ENCODE measurements around the gene RECK.
"Not testable (repeated sequence)": the region's sequence is repeated elsewhere in the genome, so short reads cannot be mapped to it uniquely, and the experiment has no call there.

Gene RECK

GRCh38 chr9:36116593-36116992 is 79.9 kb downstream of the RECK start:
- Mint-ChIP-seq H3K4me3 (no peak overlapping the region), H3K4me1 (no peaks in the 10 kb centered on the region), H3K27ac (ENCODE audit: low read depth) (no peak overlapping the region), H3K9me3 (no peaks in the 10 kb centered on the region), H3K36me3 (ENCODE audit: insufficient read depth) (peaks cover 3% of the 10 kb centered on the region), H3K27me3 (no peaks in the 10 kb centered on the region)
- DNase-seq (ENCODE audit: low spot score in 2 of 2) = no peak
- no peak for ATAC-seq (replicated peaks; ENCODE audit: extremely low read depth, poor library complexity, severe bottlenecking)

DNA sequence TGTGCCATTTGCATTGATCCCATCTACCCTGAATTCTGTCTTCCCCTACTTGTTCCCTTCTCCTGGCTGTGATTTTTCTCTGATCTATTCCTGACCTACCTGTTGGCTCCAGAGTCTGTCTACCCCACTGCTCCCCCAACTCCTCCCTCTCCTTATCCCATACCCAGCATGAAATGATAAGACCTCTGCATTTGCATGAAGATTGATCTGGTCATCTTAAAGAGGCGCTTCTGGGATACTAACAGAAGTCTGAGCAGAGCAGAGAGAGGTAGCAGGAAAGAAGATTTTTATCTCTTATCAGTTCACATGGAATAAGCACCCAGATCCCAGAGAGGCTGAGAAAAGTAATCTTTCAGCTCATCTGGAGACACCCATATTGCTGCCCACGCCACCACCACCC is 81.5 kb downstream of the RECK start:
- H3K27ac Mint-ChIP-seq (ENCODE audit: low read depth) = no peak overlapping the region
- no peak overlapping the region for H3K4me3 Mint-ChIP-seq
- DNase-seq (ENCODE audit: low spot score in 2 of 2) = no peak
- no peaks in the 10 kb centered on the region for H3K9me3 Mint-ChIP-seq
- H3K36me3 Mint-ChIP-seq (ENCODE audit: insufficient read depth) = peaks cover 3% of the 10 kb centered on the region
- no peaks in the 10 kb centered on the region for H3K4me1 Mint-ChIP-seq
- no peaks in the 10 kb centered on the region for H3K27me3 Mint-ChIP-seq
- no peak for ATAC-seq (replicated peaks; ENCODE audit: extremely low read depth, poor library complexity, severe bottlenecking)

DNA sequence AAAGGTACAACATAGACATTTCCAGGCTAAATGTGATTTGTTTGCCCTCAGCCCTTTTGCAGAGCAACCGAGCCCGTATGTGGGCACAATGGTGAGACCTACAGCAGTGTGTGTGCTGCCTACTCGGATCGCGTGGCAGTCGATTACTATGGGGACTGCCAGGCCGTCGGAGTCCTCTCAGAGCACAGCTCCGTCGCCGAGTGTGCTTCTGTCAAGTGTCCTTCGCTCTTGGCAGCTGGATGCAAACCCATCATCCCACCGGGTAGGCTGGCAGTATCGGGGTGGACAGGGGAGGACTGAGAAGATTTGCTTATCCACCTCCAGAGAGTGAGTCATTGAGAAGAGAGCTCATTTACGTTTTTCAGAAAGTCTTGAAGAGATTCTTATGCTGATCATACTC is 82.0 kb downstream of the RECK start:
- Mint-ChIP-seq H3K36me3 (ENCODE audit: insufficient read depth) (peaks cover 2% of the 10 kb centered on the region), H3K4me3 (no peak overlapping the region), H3K27ac (ENCODE audit: low read depth) (no peak overlapping the region), H3K9me3 (no peaks in the 10 kb centered on the region), H3K4me1 (no peaks in the 10 kb centered on the region), H3K27me3 (no peaks in the 10 kb centered on the region)
- ATAC-seq (replicated peaks; ENCODE audit: extremely low read depth, poor library complexity, severe bottlenecking) (no peak), DNase-seq (ENCODE audit: low spot score in 2 of 2) (no peak)

- Mint-ChIP-seq H3K4me1 (no peaks in the 10 kb centered on the region), H3K27ac (ENCODE audit: low read depth) (no peak overlapping the region), H3K27me3 (no peaks in the 10 kb centered on the region), H3K9me3 (no peaks in the 10 kb centered on the region), H3K4me3 (no peak overlapping the region), H3K36me3 (ENCODE audit: insufficient read depth) (peaks cover 2% of the 10 kb centered on the region)
- ATAC-seq (replicated peaks; ENCODE audit: extremely low read depth, poor library complexity, severe bottlenecking) (no peak), DNase-seq (ENCODE audit: low spot score in 2 of 2) (no peak)
Measured at GRCh38 chr9:36119476-36119875, 82.8 kb downstream of the RECK start.

- no peaks in the 10 kb centered on the region for H3K27me3 Mint-ChIP-seq
- H3K36me3 Mint-ChIP-seq (ENCODE audit: insufficient read depth) = peaks cover 2% of the 10 kb centered on the region
- no peak overlapping the region for H3K4me3 Mint-ChIP-seq
- no peak for ATAC-seq (replicated peaks; ENCODE audit: extremely low read depth, poor library complexity, severe bottlenecking)
- no peak overlapping the region for H3K27ac Mint-ChIP-seq (ENCODE audit: low read depth)
- DNase-seq (ENCODE audit: low spot score in 2 of 2) = no peak
- H3K9me3 Mint-ChIP-seq = no peaks in the 10 kb centered on the region
- peaks cover 5% of the 10 kb centered on the region for H3K4me1 Mint-ChIP-seq
Measured at GRCh38 chr9:36120705-36121104, 84.0 kb downstream of the RECK start.

GRCh38 chr9:36121971-36122370 is 85.3 kb downstream of the RECK start:
- H3K27me3 Mint-ChIP-seq = no peaks in the 10 kb centered on the region
- H3K4me3 Mint-ChIP-seq = no peak overlapping the region
- no peaks in the 10 kb centered on the region for H3K9me3 Mint-ChIP-seq
- DNase-seq (ENCODE audit: low spot score in 2 of 2) (no peak), ATAC-seq (replicated peaks; ENCODE audit: extremely low read depth, poor library complexity, severe bottlenecking) (no peak)
- peaks cover 2% of the 10 kb centered on the region for H3K36me3 Mint-ChIP-seq (ENCODE audit: insufficient read depth)
- H3K4me1 Mint-ChIP-seq = peaks cover 7% of the 10 kb centered on the region
- no peak overlapping the region for H3K27ac Mint-ChIP-seq (ENCODE audit: low read depth)

GRCh38 chr9:36123515-36123914 is 86.8 kb downstream of the RECK start:
- no peak overlapping the region for H3K4me3 Mint-ChIP-seq
- H3K9me3 Mint-ChIP-seq = no peaks in the 10 kb centered on the region
- H3K27me3 Mint-ChIP-seq = no peaks in the 10 kb centered on the region
- peaks cover 2% of the 10 kb centered on the region for H3K36me3 Mint-ChIP-seq (ENCODE audit: insufficient read depth)
- DNase-seq (ENCODE audit: low spot score in 2 of 2) = no peak
- no peak for ATAC-seq (replicated peaks; ENCODE audit: extremely low read depth, poor library complexity, severe bottlenecking)
- no peak overlapping the region for H3K27ac Mint-ChIP-seq (ENCODE audit: low read depth)
- peaks cover 22% of the 10 kb centered on the region for H3K4me1 Mint-ChIP-seq

DNA sequence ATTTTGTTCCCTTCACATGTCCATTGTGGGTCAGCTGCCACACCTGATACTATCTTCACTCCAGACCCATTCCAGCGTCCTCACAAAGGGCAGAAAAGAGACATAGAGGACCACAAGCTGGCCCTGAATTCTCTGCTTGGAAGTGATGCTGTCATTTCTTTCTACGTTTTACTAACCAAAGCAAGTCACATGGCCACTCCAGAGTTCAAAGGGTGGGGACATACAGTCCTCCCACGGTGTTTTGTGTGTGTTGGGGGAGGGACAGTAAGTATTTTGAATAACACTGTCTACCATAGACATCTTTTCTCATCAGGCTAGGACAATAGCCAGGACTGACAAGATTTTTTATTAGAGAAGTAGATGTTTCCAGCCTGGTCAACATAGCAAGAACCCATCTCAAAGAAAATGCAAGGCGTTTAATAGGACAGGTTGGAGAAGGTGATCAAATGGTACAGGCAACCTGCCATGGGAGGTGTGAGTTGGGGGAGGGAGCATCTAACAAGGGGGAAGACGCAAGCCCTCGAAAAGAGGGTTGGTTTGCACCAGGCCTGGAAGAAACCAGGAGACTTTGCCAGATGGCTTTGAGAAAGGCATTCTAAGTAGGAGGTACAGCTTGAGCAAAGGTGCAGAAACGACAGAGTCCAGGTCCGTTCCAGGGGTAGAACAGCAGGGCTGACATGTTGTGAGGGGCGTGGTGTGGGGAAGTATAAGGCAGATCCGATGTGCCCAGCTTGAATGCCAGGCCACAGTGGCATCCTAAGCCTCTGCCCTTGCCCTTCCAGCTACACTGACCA is 88.5 kb downstream of the RECK start:
- H3K4me1 Mint-ChIP-seq = peaks cover 22% of the 10 kb centered on the region
- ATAC-seq (replicated peaks; ENCODE audit: extremely low read depth, poor library complexity, severe bottlenecking) (no peak), DNase-seq (ENCODE audit: low spot score in 2 of 2) (no peak)
- H3K27me3 Mint-ChIP-seq = no peaks in the 10 kb centered on the region
- H3K9me3 Mint-ChIP-seq = no peaks in the 10 kb centered on the region
- H3K27ac Mint-ChIP-seq (ENCODE audit: low read depth) = peak overlapping the region; percentile 14
- H3K4me3 Mint-ChIP-seq = no peak overlapping the region
- H3K36me3 Mint-ChIP-seq (ENCODE audit: insufficient read depth) = peaks cover 2% of the 10 kb centered on the region

- ATAC-seq (replicated peaks; ENCODE audit: extremely low read depth, poor library complexity, severe bottlenecking) = no peak
- DNase-seq (ENCODE audit: low spot score in 2 of 2) = no peak
- H3K9me3 Mint-ChIP-seq = no peaks in the 10 kb centered on the region
- no peaks in the 10 kb centered on the region for H3K27me3 Mint-ChIP-seq
- H3K4me3 Mint-ChIP-seq = no peak overlapping the region
- H3K36me3 Mint-ChIP-seq (ENCODE audit: insufficient read depth) = no peaks in the 10 kb centered on the region
- peaks cover 22% of the 10 kb centered on the region for H3K4me1 Mint-ChIP-seq
- no peak overlapping the region for H3K27ac Mint-ChIP-seq (ENCODE audit: low read depth)
Measured at GRCh38 chr9:36126016-36126730, 89.5 kb downstream of the RECK start.

DNA sequence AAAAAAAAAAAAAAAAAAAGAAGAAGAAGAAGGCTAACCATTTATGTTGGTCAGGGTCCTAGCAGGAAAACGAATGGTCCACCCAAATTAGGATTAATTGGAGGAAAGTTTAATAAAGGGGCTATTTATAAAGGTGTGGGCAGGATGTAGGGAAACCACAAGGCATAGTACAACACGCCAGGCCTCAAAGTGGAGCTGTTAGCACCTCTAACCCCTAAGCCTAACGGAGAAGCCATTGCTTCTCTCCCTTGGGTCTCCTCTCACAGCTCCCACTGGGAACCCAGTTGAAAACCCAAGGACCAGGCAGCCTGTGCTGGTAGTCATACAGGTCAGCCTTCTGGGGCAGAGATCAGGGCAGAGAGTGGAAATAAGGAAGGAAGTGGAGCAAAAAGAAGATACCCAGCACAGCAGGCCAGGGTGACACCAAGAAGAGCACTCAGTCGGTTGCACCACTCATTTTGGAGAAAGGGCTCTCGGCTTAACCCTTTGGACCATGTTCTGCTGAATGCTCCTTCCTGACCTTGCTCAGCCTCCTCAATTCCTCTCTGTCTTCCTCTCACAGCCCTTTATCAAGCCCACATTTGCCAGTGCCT is 91.0 kb downstream of the RECK start:
- no peaks in the 10 kb centered on the region for H3K36me3 Mint-ChIP-seq (ENCODE audit: insufficient read depth)
- peak overlapping the region; percentile 1 for H3K4me3 Mint-ChIP-seq
- H3K27me3 Mint-ChIP-seq = no peaks in the 10 kb centered on the region
- H3K9me3 Mint-ChIP-seq = no peaks in the 10 kb centered on the region
- peak; percentile 85 for ATAC-seq (replicated peaks; ENCODE audit: extremely low read depth, poor library complexity, severe bottlenecking)
- DNase-seq (ENCODE audit: low spot score in 2 of 2) = no peak
- H3K27ac Mint-ChIP-seq (ENCODE audit: low read depth) = peak overlapping the region; percentile 47
- H3K4me1 Mint-ChIP-seq = peaks cover 22% of the 10 kb centered on the region

GRCh38 chr9:36128349-36128748 is 91.6 kb downstream of the RECK start:
- H3K36me3 Mint-ChIP-seq (ENCODE audit: insufficient read depth) = no peaks in the 10 kb centered on the region
- ATAC-seq (replicated peaks; ENCODE audit: extremely low read depth, poor library complexity, severe bottlenecking) = no peak
- no peaks in the 10 kb centered on the region for H3K9me3 Mint-ChIP-seq
- H3K4me1 Mint-ChIP-seq = peaks cover 22% of the 10 kb centered on the region
- no peak for DNase-seq (ENCODE audit: low spot score in 2 of 2)
- H3K4me3 Mint-ChIP-seq = no peak overlapping the region
- H3K27ac Mint-ChIP-seq (ENCODE audit: low read depth) = peak overlapping the region; percentile 47
- no peaks in the 10 kb centered on the region for H3K27me3 Mint-ChIP-seq

- peaks cover 22% of the 10 kb centered on the region for H3K4me1 Mint-ChIP-seq
- H3K27ac Mint-ChIP-seq (ENCODE audit: low read depth) = no peak overlapping the region
- H3K4me3 Mint-ChIP-seq = no peak overlapping the region
- no peak for DNase-seq (ENCODE audit: low spot score in 2 of 2)
- no peak for ATAC-seq (replicated peaks; ENCODE audit: extremely low read depth, poor library complexity, severe bottlenecking)
- H3K9me3 Mint-ChIP-seq = no peaks in the 10 kb centered on the region
- no peaks in the 10 kb centered on the region for H3K27me3 Mint-ChIP-seq
- H3K36me3 Mint-ChIP-seq (ENCODE audit: insufficient read depth) = no peaks in the 10 kb centered on the region
Measured at GRCh38 chr9:36129139-36129538, 92.4 kb downstream of the RECK start.

- H3K27ac Mint-ChIP-seq (ENCODE audit: low read depth) = not testable (repeated sequence)
- H3K4me1 Mint-ChIP-seq = peaks cover 23% of the 10 kb centered on the region
Measured at GRCh38 chr9:36131666-36132065, 95.0 kb downstream of the RECK start.

More at GRCh38 chr9:36131666-36132065, 95.0 kb downstream of the RECK start:
- not testable (repeated sequence) for H3K36me3 Mint-ChIP-seq (ENCODE audit: insufficient read depth); ATAC-seq (replicated peaks; ENCODE audit: extremely low read depth, poor library complexity, severe bottlenecking); H3K9me3 Mint-ChIP-seq; H3K4me3 Mint-ChIP-seq; H3K27me3 Mint-ChIP-seq; DNase-seq (ENCODE audit: low spot score in 2 of 2)

Data from central memory CD8-positive, alpha-beta T cell (primary cell).